ENCODE results near the gene B4GALNT2. TPM values are rescaled to one million over a fixed set of nuclear protein-coding genes. Genes with fewer than 3 reads are reported as not detected.
"Not testable (repeated sequence)": the region's sequence is repeated elsewhere in the genome, so short reads cannot be mapped to it uniquely, and the experiment has no call there.

Gene B4GALNT2
- polyA plus RNA-seq, 1 experiment, result 0.01 TPM

- Histone ChIP-seq H3K9me3 (ENCODE audit: control insufficient read depth, insufficient read depth, low read length) (peaks cover 6% of the 10 kb centered on the region; the same call in 1 of the 2 replicates), H3K27ac (ENCODE audit: low read depth, low read length) (no peak overlapping the region), H3K27me3 (ENCODE audit: control insufficient read depth, insufficient read depth, low read length) (peaks cover 13% of the 10 kb centered on the region), H3K4me3 (ENCODE audit: low read depth, low read length) (no peak overlapping the region)
- TF ChIP-seq CTCF (IDR thresholded peaks at IDR 0.05; ENCODE audit: low read depth, low read length), result no peak
- POLR2A ChIA-PET, result no interaction called here
- DNase-seq (ENCODE audit: low read depth, low spot score), result no peak
- CTCF ChIA-PET, result interaction anchor here (1.7 kb wide), 1 partner anchor 59 kb away, joined by 11 read pairs; no protein-coding TSS in a partner anchor
Measured at GRCh38 chr17:49121696-49122292, 10.8 kb upstream of the B4GALNT2 start.

GRCh38 chr17:49122566-49122965, 10.0 kb upstream of the B4GALNT2 start:
- POLR2A ChIA-PET, result no interaction called here
- H3K27me3 ChIP-seq (ENCODE audit: control insufficient read depth, insufficient read depth, low read length), result peaks cover 13% of the 10 kb centered on the region
- CTCF ChIA-PET, result interaction anchor here (0.6 kb wide), 1 partner anchor 8 kb away, joined by 3 read pairs; no protein-coding TSS in a partner anchor
- H3K27ac ChIP-seq (ENCODE audit: low read depth, low read length), result no peak overlapping the region
- no peak overlapping the region for H3K4me3 ChIP-seq (ENCODE audit: low read depth, low read length)
- no peak for TF ChIP-seq CTCF (IDR thresholded peaks at IDR 0.05; ENCODE audit: low read depth, low read length)
- DNase-seq (ENCODE audit: low read depth, low spot score), result no peak
- H3K9me3 ChIP-seq (ENCODE audit: control insufficient read depth, insufficient read depth, low read length), result peaks cover 6% of the 10 kb centered on the region; the same call in 1 of the 2 replicates

- H3K27ac ChIP-seq (ENCODE audit: low read depth, low read length), result no peak overlapping the region
- TF ChIP-seq CTCF (IDR thresholded peaks at IDR 0.05; ENCODE audit: low read depth, low read length), result no peak
- H3K9me3 ChIP-seq (ENCODE audit: control insufficient read depth, insufficient read depth, low read length), result peaks cover 6% of the 10 kb centered on the region
- no peak for DNase-seq (ENCODE audit: low read depth, low spot score)
- no peak overlapping the region for H3K4me3 ChIP-seq (ENCODE audit: low read depth, low read length)
- ChIA-PET CTCF (interaction anchor here (0.6 kb wide), 1 partner anchor 8 kb away, joined by 3 read pairs; no protein-coding TSS in a partner anchor), POLR2A (no interaction called here)
- peaks cover 9% of the 10 kb centered on the region for H3K27me3 ChIP-seq (ENCODE audit: control insufficient read depth, insufficient read depth, low read length)
Measured at GRCh38 chr17:49123061-49123460, 9.5 kb upstream of the B4GALNT2 start.

GRCh38 chr17:49125449-49125848, 7.1 kb upstream of the B4GALNT2 start:
- no peak for TF ChIP-seq CTCF (IDR thresholded peaks at IDR 0.05; ENCODE audit: low read depth, low read length)
- POLR2A ChIA-PET, result no interaction called here
- DNase-seq (ENCODE audit: low read depth, low spot score), result no peak
- peaks cover 15% of the 10 kb centered on the region for H3K9me3 ChIP-seq (ENCODE audit: control insufficient read depth, insufficient read depth, low read length)
- no peak overlapping the region for H3K4me3 ChIP-seq (ENCODE audit: low read depth, low read length)
- CTCF ChIA-PET, result no interaction called here
- H3K27ac ChIP-seq (ENCODE audit: low read depth, low read length), result no peak overlapping the region
- H3K27me3 ChIP-seq (ENCODE audit: control insufficient read depth, insufficient read depth, low read length), result peaks cover 8% of the 10 kb centered on the region

- CTCF ChIA-PET; H3K4me3 ChIP-seq (ENCODE audit: low read depth, low read length); H3K27me3 ChIP-seq (ENCODE audit: control insufficient read depth, insufficient read depth, low read length); DNase-seq (ENCODE audit: low read depth, low spot score); POLR2A ChIA-PET; H3K27ac ChIP-seq (ENCODE audit: low read depth, low read length): not testable (repeated sequence)
- H3K9me3 ChIP-seq (ENCODE audit: control insufficient read depth, insufficient read depth, low read length), result peaks cover 14% of the 10 kb centered on the region
Measured at GRCh38 chr17:49126183-49126859, 6.2 kb upstream of the B4GALNT2 start.

GRCh38 chr17:49129359-49129950, 3.1 kb upstream of the B4GALNT2 start:
- POLR2A ChIA-PET; H3K9me3 ChIP-seq (ENCODE audit: control insufficient read depth, insufficient read depth, low read length); H3K27ac ChIP-seq (ENCODE audit: low read depth, low read length); H3K4me3 ChIP-seq (ENCODE audit: low read depth, low read length); DNase-seq (ENCODE audit: low read depth, low spot score); CTCF ChIA-PET: not testable (repeated sequence)
- peaks cover 27% of the 10 kb centered on the region for H3K27me3 ChIP-seq (ENCODE audit: control insufficient read depth, insufficient read depth, low read length)

Measured in AG04450 (cell line).